GM19099 (cell line): ENCODE measurements around the gene IPO9.

Experiments
- POLR2A ChIP-seq: IDR thresholded peaks from 3 replicates; pipeline ENCODE4 v1.6.1; 2011; ENCODE audit warnings: low read depth; ENCODE audit not compliant: insufficient read length; ENCODE audit errors: extremely low read depth

The IPO9 gene

DNA sequence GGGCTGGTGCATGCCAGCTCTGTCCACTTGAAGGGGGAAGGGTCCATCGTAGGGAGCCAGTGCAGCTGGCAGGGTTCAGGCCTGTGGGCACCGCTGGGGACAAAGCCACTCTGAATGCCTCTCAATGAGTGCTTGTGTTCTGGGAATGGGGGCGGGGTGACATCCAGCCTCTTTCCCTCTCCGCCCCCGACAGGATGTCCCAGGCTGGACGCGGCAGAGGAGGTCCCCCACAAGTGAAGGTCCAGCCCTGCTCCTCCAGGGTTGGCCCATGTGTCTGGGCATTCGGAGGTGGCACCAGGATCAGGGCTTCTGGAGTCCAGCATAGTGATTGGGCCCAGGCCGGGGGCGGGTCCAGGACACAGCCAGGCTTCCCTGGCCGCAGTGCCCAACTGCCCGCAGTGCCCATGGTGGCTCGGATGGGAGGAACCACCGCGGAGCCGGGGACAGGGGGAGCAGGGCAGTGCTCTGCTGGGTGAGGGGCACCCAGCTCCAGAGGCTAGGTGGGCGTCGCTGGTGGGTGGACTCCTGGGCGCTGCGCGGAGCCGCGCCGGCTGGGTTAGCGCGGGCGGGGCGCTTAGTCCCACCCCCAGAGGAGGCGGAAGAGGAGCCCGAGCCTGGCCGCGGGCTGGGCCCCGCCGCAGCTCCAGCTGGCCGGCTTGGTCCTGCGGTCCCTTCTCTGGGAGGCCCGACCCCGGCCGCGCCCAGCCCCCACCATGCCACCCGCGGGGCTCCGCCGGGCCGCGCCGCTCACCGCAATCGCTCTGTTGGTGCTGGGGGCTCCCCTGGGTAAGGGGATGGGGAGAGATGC is 59.5 kb downstream of the IPO9 start, which contains the start of gene SHISA4:
SHISA4 (plus strand) TSS at position 617 of the 808 bp plus-strand sequence; CDS start at position 714, 97 bp downstream.
- no peak for TF ChIP-seq POLR2A

DNA sequence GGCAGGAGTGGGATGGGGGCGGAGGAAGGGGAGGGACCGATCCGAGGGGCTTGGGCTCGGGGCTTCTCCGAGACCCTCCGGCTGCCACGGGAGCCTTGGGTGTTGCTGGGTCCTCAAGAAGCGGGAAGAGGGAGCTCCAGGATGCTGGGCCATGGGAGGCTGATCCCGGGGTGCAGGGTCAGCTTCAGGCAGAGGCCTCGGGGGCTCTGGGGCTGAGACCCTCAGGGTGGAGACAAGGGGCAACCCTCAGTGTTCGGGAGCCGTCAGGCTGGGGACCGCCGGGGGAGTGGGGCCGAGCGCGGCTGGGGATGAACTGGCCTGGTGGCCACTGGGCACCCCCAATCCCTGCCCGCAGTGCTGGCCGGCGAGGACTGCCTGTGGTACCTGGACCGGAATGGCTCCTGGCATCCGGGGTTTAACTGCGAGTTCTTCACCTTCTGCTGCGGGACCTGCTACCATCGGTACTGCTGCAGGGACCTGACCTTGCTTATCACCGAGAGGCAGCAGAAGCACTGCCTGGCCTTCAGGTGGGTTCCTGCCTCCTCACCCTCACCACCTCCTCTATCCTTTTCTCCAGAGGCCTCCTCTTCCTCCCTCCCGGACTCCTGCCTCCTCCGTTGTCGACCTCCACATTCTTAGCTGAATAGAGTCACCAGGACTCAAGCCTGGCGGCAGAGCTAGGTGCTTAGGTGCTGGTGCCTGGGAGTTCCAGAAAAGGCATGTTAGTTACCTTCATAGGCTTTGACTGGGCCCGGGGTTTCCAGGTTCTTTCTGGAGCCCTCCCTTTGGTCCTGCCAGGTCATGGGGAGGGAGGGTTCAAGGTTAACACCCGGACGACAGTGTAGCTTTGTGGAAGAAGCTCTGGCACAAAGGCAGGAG is 60.4 kb downstream of the IPO9 start:
- TF ChIP-seq POLR2A, result no peak

DNA sequence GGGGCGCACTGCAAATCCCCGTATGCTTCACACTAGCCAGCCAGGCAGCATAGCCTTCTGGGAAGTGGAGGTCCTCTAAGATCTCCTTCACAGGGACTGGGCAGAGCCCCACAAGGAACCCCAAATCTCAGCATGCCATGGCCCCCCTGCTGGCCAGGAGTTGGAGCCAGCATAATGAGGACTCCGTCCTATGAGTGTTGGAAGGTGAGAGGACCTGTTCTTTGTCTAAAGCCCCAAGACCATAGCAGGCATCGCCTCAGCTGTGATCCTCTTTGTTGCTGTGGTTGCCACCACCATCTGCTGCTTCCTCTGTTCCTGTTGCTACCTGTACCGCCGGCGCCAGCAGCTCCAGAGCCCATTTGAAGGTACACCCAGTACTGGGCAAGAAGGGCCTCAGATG is 61.3 kb downstream of the IPO9 start:
- no peak for TF ChIP-seq POLR2A

DNA sequence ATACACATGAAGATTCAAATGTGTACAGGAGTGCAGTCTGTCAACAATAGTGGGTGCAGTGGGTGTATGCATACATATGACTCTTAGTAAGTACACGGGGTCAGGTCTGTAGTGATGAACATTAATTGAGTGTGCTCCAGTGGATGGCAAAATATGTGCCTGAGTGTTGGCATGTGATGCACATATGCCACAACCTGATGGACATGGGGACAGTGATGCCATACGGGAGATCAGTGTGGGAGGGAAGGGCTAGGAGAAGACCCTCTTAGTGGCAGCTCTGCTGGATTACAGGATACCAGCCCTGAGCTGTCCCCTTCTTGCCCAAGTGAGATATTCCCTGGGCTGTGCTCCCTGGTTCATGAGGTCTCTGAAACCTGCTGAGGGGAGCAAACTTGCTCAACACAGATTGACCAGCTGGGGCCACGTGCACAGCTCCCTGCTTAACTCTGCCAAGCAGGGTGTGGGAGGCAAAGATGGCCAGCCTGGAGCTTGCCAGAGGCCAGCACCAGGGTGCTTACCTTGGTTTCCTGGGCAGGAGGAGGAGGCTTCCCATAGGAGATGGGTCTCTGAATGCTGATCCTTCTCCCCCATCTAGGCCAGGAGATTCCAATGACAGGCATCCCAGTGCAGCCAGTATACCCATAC is 62.0 kb downstream of the IPO9 start:
- no peak for TF ChIP-seq POLR2A

DNA sequence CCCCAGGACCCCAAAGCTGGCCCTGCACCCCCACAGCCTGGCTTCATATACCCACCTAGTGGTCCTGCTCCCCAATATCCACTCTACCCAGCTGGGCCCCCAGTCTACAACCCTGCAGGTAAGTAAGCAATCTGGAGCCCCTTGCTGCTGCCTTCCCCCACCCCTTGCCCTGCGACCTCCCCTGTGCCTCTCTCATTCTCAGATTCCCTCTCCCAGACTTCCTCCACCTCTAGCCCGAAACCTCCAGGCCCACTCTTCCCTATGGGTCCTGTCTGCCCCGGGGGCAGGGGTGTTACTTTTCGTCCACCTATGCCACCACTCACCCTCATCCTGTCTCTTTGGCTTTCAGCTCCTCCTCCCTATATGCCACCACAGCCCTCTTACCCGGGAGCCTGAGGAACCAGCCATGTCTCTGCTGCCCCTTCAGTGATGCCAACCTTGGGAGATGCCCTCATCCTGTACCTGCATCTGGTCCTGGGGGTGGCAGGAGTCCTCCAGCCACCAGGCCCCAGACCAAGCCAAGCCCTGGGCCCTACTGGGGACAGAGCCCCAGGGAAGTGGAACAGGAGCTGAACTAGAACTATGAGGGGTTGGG is 62.6 kb downstream of the IPO9 start:
- no peak for TF ChIP-seq POLR2A

DNA sequence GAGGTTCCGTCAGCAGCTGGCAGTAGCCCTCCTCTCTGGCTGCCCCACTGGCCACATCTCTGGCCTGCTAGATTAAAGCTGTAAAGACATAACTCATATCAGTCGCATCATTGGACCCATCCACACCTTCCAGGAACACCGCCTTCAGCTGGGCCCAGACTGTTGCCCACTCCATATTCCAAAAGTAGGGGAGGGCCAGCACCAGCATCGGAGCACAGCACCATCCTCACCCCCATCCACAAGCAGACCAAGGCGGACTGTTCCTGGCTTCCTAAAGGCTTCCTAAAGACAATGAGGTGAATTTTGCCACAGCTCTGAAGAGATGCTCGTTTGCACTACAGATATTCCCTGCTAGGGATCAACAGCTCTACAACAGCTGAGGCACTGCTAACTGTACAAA is 63.3 kb downstream of the IPO9 start:
- no peak for TF ChIP-seq POLR2A

DNA sequence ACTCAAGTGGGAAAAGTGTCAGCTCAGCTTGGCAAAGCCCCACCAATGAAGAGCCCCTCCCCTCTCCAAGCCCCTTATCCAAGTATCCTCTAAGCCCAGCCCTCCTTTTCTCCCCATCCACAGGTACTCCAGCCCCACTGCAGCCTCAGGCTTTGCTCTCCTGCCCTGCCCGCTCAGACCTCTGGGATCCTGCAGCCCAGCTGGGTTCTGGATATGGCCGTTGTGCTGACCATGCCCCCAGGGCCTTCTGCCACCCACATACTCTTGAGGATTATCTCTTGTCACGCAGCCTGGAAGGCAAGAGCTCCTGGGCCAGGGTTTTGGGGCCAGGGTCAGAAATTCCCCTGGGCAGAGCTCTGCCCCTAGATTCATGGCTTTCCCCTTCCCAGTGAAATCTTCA is 64.5 kb downstream of the IPO9 start:
- TF ChIP-seq POLR2A, result no peak

DNA sequence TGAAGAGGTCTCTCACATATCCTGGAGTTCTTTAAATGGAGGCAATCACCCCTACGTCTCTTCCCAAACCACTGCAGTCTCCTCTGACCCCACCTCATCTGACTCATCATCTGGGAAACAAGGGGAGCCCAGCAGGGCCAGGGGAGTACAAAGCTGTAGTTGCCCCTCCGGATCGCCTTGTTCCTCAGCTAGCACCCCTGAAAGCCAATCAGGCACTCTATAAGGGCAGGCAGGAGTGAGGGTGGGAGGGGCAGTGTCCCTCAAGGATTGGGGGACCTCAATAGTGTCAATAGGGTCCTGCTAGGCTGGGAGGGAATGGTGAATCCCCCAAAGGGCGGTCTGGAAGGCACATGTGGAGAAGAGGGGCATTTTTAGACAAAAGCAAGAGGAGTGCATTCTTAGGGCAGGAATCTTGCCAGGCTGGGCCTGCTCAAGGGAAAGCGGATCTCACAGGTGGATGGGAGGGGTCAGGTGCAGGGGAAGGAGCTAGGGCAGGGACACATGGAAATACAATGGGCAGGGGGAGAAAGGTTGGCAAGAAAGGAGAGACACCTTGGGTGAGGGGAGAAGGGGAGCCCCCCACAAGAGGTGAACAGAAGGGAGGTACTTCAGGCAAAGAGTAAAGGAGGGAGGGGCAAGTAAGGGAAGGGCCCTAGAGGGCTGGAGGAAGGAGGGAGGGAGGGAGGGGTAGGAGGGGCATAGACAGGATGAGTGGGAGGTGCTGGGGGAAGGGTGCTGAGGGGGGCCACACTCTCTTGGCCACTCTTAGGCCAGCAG is 65.6 kb downstream of the IPO9 start:
- TF ChIP-seq POLR2A, result no peak

DNA sequence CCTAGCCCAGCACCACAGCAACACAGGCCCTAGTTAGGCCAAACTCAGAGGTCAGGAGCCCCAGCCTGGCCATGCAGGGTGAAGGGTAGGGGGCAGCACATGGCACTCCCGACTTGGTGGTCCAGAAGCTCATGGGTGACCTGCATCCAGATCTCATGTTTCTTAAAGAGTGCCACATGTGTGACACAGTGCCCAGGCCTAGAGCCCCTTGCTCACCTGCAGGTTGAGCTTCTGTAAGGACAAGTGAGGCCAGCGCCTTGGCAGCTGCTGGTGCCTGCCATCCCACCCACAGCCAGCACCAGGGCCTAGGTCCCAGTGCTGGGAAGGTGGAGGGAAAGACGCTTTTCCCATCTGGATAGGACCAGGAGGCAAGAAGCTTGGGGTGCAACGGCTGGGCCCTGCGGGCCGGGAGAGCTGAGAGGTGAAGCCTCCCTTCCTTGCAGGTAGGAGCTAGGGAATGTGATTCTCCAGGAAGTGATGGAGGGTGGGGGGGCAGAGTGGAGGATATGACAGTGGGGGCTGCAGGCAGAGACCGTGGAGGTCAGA is 66.2 kb downstream of the IPO9 start:
- TF ChIP-seq POLR2A, result no peak

DNA sequence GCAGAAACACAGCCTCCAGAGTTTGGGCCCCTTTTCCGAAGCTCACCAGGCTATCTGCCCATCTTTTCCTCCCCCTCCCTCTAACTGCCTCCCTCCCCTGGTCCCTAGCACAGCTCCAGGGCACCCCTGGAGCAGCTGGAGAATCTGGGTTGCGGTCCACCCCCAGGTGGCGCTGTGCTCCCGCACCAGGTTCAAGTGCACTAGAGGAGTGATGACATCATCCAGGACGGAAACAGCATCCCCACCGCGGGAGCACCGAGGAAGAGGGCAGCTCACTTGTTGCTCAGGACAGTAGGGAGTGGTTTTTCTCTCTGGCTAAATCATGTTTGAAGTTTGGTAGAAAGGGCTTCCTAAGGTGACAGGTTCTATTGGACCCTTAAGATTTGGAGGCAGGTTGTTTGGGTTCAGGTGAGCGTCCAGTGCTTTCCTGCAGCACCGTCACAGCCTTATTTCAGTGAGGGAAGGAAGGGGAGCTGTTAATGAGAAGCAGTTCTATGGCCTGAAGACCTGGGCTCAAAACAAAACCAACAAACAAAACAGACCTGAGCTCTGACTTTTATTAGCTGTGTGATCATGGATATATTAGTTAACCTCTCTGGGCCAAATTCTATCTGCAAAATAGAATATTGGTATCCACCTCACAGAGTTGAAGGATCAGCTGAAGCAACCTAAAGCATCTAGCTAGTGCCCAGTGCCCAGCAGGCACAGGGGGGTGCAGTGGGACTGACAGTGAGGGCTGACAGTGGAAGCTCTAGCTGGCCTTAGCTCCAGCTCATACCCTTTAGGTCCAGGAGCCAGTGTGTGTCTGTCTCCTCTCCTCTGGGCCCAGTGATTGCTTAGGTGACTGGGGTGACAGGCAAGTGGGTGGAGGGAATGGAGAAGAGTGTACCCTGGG is 67.2 kb downstream of the IPO9 start:
- no peak for TF ChIP-seq POLR2A

DNA sequence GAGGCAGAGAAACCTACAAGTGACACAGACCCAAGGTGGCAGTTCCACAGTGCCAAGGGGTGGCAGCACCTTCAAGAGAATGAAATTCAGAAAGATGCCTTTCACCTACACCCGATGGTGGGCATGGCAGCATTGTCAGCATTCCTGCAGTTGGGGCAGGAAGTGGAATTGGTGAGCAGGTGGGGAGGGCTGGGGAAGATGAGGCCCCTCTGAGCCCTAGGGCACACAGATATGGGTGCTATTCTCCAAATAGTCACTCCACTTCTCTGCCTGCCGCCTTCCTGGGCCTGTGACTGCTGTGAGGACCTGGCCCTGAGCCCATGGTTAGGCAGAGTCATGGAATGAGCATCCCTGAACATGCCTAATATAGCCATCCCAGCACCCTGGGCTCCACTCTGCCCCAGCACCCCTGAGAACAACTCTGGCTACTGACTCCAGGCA is 68.0 kb downstream of the IPO9 start:
- no peak for TF ChIP-seq POLR2A

DNA sequence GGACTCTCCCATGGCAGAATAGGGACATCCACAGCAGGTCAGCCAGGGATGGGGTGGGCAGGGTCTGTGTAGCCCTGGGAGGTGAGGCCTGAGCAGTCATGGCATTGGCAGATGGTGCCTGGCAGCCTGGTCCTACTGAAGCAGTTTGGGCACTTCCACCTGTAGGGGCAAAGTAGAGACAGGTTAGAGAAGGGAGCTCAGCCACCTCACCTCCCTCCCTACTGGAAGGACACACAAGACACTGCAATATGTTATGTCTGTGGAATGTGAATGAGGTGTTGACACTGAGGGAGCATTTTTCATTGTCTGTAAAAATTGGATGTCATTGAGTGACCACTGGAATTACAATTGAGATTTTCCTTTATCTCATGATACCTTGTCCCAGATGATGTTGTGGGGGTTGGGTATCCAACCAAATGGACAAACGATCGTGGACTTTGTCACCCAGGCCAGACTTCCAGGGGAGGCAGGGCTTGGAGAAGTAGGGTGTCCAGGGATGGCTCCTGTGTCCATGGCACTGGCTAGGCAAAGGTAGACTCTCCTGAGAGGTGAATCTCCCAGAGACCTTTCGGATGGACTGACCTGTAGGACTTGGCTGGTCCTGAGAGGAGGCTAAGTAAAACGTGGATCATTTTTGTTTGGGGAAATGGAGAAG is 69.4 kb downstream of the IPO9 start:
- no peak for TF ChIP-seq POLR2A
